ENCODE data around the gene HOXD1.

DNA sequence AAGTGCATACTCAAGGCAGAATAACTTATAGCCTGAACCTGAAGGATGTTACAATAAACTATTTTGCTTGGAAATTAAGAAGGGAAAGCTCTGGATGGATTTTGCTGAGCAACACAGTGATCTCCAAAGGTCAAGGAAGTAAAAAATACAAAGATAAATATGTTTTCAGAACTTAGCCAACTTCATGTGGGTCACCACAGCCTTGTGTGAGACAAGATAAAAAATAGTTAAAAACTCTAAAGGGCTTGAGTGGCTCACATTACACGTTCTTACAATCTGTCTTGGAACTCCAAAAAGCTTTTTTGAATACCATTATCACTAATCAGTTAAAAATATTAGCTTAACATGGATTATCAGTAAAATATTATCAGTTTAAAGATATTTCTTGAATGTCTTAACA lies 51.8 kb downstream of the HOXD1 start:
- TF ChIP-seq POLR2A (IDR thresholded peaks at IDR 0.05; ENCODE audit: low read depth, low read length) (no peak), POLR2AphosphoS5 (IDR thresholded peaks at IDR 0.05; ENCODE audit: insufficient read depth, low read depth, low read length) (no peak), EZH2 (IDR thresholded peaks at IDR 0.05; ENCODE audit: borderline replicate concordance, low read depth, low read length, severe bottlenecking) (no peak), MYC (IDR thresholded peaks at IDR 0.05; ENCODE audit: low read depth, low read length) (no peak), JUN (IDR thresholded peaks at IDR 0.05; ENCODE audit: borderline replicate concordance, insufficient read depth, insufficient read length, low read depth) (no peak), GATA2 (IDR thresholded peaks at IDR 0.05; ENCODE audit: insufficient read depth, insufficient read length, low read depth, low read length) (no peak)
- TF ChIP-seq, protein P1, sequence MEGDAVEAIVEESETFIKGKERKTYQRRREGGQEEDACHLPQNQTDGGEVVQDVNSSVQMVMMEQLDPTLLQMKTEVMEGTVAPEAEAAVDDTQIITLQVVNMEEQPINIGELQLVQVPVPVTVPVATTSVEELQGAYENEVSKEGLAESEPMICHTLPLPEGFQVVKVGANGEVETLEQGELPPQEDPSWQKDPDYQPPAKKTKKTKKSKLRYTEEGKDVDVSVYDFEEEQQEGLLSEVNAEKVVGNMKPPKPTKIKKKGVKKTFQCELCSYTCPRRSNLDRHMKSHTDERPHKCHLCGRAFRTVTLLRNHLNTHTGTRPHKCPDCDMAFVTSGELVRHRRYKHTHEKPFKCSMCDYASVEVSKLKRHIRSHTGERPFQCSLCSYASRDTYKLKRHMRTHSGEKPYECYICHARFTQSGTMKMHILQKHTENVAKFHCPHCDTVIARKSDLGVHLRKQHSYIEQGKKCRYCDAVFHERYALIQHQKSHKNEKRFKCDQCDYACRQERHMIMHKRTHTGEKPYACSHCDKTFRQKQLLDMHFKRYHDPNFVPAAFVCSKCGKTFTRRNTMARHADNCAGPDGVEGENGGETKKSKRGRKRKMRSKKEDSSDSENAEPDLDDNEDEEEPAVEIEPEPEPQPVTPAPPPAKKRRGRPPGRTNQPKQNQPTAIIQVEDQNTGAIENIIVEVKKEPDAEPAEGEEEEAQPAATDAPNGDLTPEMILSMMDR (IDR thresholded peaks at IDR 0.05; ENCODE audit: extremely low read depth in 1 of 2, insufficient read depth in 1 of 2, low read depth in 1 of 2, low read length in 2 of 2) = no peak
- TF ChIP-seq, protein P2, sequence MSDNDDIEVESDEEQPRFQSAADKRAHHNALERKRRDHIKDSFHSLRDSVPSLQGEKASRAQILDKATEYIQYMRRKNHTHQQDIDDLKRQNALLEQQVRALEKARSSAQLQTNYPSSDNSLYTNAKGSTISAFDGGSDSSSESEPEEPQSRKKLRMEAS (IDR thresholded peaks at IDR 0.05; ENCODE audit: insufficient read depth, insufficient read length) = no peak

Measured in endothelial cell of umbilical vein (primary cell).